Testis (tissue), 2 donors: ENCODE results near the gene FYN.

ENCODE experiments used
- CTCF ChIP-seq, 3 experiments: fragments of 450-650 bp in 2 of 3; fragments of 200-600 bp in 1 of 3; sonication (generic) in 1 of 3; IDR thresholded peaks; one replicate each; pipeline ENCODE4 v1.5.1; 2016 to 2019; ENCODE audit warnings: antibody characterized with exemption in 3 of 3, mild to moderate bottlenecking in 2 of 3, moderate library complexity in 1 of 3
- POLR2A ChIP-seq: fragments of 450-650 bp; IDR thresholded peaks from one replicate; pipeline ENCODE4 v1.6.1; 2017; ENCODE audit warnings: antibody characterized with exemption, mild to moderate bottlenecking, moderate library complexity

GRCh38 chr6:111674883-111675282 is 198.4 kb downstream of the FYN start:
- TF ChIP-seq CTCF (IDR thresholded peaks at IDR 0.05) (no peak), POLR2A (no peak)
